ENCODE results near the gene CACNA1I. TPM values are rescaled to one million over a fixed set of nuclear protein-coding genes. Genes with fewer than 3 reads are reported as not detected.
A peak's percentile ranks its signal among the peaks of the same experiment; 100 is the strongest.

The CACNA1I gene
- total RNA-seq, 1 donor from 2014 or later = 0.60 TPM

DNA sequence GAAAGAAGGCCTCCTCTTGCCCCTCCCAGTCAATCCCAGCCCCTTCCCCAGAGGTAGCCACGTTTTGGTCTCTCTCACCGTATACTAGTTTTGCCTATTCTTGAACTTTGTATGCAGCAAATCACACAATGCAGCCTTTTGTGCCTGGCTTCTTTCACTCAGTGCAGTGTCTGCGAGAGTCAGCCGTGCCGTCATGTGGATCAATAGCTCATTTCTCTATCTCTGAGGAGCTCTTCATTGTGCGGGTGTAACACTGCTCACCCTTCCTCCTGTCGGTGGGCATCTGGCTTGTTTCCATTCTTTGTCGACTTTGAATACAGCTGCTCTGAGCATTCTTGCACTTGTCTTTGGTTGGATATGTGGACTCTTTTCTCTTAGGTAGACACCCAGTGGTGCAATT is 146.5 kb downstream of the CACNA1I start:
- no peaks in the 10 kb centered on the region for H3K9me3 Mint-ChIP-seq
- no peaks in the 10 kb centered on the region for H3K36me3 Mint-ChIP-seq
- H3K27ac Mint-ChIP-seq = no peak overlapping the region
- TF ChIP-seq, protein P1, sequence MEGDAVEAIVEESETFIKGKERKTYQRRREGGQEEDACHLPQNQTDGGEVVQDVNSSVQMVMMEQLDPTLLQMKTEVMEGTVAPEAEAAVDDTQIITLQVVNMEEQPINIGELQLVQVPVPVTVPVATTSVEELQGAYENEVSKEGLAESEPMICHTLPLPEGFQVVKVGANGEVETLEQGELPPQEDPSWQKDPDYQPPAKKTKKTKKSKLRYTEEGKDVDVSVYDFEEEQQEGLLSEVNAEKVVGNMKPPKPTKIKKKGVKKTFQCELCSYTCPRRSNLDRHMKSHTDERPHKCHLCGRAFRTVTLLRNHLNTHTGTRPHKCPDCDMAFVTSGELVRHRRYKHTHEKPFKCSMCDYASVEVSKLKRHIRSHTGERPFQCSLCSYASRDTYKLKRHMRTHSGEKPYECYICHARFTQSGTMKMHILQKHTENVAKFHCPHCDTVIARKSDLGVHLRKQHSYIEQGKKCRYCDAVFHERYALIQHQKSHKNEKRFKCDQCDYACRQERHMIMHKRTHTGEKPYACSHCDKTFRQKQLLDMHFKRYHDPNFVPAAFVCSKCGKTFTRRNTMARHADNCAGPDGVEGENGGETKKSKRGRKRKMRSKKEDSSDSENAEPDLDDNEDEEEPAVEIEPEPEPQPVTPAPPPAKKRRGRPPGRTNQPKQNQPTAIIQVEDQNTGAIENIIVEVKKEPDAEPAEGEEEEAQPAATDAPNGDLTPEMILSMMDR (conservative IDR thresholded peaks at IDR 0.05) = no peak
- peaks cover 22% of the 10 kb centered on the region for H3K4me1 Mint-ChIP-seq (ENCODE audit: unreplicated experiment)
- no peak for DNase-seq (ENCODE audit: extremely low spot score, unreplicated experiment)
- peaks cover 25% of the 10 kb centered on the region for H3K27me3 Mint-ChIP-seq
- H3K4me3 Mint-ChIP-seq = no peak overlapping the region

DNA sequence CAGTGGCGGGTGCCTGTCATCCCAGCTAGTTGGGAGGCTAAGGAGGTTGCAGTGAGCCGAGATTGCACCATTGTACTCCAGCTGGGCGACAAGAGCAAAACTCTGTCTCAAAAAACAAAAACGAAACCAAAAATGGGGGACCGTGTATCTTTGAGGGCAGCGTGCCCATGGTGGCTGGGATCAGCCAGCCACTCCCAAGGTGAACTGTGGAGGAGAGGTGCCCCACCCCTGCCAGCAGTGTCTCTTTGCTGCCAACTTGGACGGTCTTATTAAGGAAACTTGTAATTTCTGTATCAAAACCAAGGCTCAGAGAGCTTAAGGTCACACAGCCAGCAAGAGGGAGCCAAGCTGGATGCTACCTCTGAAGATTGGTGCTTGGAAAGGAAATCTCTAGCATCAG is 147.7 kb downstream of the CACNA1I start:
- DNase-seq (ENCODE audit: extremely low spot score, unreplicated experiment) = no peak
- peaks cover 20% of the 10 kb centered on the region for H3K27me3 Mint-ChIP-seq
- H3K9me3 Mint-ChIP-seq = no peaks in the 10 kb centered on the region
- no peak overlapping the region for H3K27ac Mint-ChIP-seq
- peaks cover 17% of the 10 kb centered on the region for H3K4me1 Mint-ChIP-seq (ENCODE audit: unreplicated experiment)
- TF ChIP-seq, protein P1 (conservative IDR thresholded peaks at IDR 0.05) = no peak
- no peak overlapping the region for H3K4me3 Mint-ChIP-seq
- no peaks in the 10 kb centered on the region for H3K36me3 Mint-ChIP-seq

DNA sequence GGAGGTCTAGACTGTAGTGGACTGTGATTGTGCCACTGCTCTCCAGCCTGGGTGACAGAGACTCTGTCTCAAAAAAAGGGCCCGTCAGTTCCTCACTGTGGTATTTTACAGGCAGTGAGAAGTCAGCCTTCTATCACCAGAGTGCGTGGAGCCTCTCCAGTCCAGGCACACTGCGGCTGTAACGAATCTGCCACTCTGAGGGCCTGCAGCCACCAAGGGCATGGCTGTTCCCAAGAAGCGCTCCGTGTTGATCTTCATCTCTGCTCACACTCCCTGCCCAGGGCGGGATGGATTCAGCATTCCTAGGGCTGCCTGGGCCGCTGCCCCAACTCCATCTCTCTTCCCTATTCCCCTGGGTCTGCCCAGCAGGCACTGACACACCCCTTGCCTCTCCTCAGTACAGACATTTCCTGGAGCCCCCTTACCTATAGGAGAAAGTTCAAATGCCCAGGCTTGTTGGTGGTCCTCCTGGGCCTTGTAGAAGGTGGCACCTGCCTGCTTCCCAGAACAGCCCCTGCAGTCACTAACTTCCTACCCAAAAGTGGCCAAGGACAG is 148.4 kb downstream of the CACNA1I start:
- TF ChIP-seq, protein P1 (conservative IDR thresholded peaks at IDR 0.05) = no peak
- Mint-ChIP-seq H3K9me3 (no peaks in the 10 kb centered on the region), H3K4me1 (ENCODE audit: unreplicated experiment) (peaks cover 17% of the 10 kb centered on the region), H3K36me3 (no peaks in the 10 kb centered on the region), H3K27me3 (peaks cover 20% of the 10 kb centered on the region), H3K27ac (no peak overlapping the region), H3K4me3 (no peak overlapping the region)
- no peak for DNase-seq (ENCODE audit: extremely low spot score, unreplicated experiment)

DNA sequence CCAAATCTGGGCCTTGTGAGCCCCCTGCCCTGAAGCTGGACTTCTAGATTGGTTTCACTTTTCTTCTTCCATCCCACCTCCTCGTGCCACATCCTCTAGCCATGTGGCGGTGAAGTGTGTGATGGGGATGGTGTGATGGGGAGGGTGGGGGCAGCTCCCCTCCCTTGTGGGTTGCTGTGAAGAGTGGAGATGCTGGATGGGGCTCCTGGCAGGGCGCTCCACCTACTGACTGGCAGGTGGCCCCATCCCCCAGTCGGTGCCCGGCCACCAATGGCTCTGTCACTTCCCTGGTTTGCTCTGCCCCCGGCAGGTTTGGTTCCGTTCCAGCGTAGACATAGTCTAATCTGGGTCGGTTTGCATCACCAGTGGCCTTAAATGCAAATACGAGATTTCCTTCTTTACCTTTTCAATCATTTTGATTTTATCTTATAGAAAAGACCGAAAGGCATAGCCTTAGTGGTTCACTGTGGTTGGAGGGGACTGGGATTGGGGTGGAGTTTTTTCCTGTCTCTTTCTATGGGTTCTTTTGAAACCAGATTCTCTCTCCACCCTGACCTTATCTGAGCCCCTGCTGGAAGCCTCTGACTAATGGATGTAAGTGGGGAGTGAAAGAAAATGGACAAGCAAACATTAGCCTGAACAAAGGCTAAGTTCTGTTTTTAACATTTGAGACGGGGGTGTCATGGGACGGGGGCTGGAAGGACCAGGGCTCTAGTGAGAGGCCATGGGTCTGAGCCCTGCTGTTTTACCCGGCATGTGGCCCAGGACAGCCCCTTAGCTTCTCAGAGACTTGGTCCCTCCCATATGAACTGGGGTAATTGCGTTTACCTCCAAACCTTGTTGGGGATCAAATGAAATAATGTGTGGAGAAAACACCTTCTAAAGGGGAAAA is 149.3 kb downstream of the CACNA1I start:
- Mint-ChIP-seq H3K27me3 (peaks cover 14% of the 10 kb centered on the region), H3K36me3 (no peaks in the 10 kb centered on the region), H3K4me1 (ENCODE audit: unreplicated experiment) (peaks cover 17% of the 10 kb centered on the region), H3K9me3 (no peaks in the 10 kb centered on the region), H3K4me3 (peak overlapping the region; percentile 8), H3K27ac (no peak overlapping the region)
- no peak for DNase-seq (ENCODE audit: extremely low spot score, unreplicated experiment)
- TF ChIP-seq, protein P1 (conservative IDR thresholded peaks at IDR 0.05) = no peak

DNA sequence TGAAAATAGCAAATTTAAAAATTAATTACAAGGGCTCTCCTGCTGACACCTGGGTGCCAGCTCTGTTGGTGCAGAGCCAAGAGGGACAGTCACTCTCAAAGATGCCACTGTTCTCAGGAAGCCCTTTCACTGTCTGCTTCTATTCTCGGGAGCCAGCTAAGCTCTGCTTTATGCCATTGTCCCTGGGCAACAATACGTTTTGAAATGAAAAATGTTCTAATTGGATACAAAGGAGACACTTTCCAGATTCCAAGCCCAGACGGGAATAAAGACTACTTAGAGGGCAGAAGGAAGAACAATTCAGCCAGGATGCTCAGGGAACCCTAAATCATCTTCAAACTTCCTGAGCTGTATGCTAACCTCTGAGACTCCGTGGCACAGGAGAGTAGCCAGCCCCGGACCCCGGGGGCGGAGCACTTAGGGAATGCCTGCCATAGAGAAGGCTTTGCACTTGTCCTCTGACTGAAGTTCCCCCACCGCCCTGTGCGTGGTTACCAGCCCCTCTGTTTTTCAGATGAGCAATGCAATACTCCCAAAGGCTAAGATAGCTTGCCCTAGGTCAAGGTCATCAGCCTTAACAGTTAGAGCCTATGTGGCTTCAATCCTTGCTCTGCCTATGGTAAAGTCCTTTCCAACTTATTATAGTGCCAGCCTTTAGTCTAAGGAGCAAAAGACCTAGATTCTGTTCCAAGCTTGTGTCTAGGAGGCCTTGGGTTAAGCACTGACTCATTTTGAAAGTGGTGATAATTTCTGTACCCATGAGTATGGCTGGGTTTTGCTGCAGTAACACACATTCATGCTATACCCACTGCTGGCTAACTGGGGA is 150.9 kb downstream of the CACNA1I start:
- H3K9me3 Mint-ChIP-seq = no peaks in the 10 kb centered on the region
- H3K4me1 Mint-ChIP-seq (ENCODE audit: unreplicated experiment) = peaks cover 17% of the 10 kb centered on the region
- no peaks in the 10 kb centered on the region for H3K36me3 Mint-ChIP-seq
- peaks cover 15% of the 10 kb centered on the region for H3K27me3 Mint-ChIP-seq
- no peak overlapping the region for H3K4me3 Mint-ChIP-seq
- TF ChIP-seq, protein P1 (conservative IDR thresholded peaks at IDR 0.05) = no peak
- H3K27ac Mint-ChIP-seq = no peak overlapping the region
- DNase-seq (ENCODE audit: extremely low spot score, unreplicated experiment) = peak; percentile 67
